Astrocyte of the spinal cord (primary cell): ENCODE results near the gene DNHD1.

Source experiments
- DNase-seq: peaks from one replicate; pipeline ENCODE4 v3.0.0; 2011; ENCODE audit warnings: low read depth, low spot score
- H3K4me3 ChIP-seq: 2 replicates; pipeline ENCODE4 v1.5.1; 2011; ENCODE audit warnings: low read depth, mild to moderate bottlenecking, low read length, moderate library complexity
- in situ Hi-C: cut with HindIII; loops from 2 replicates; pipeline ENCODE4 v1.10.0; 2017; ENCODE audit warnings: low sequenced_read_pairs
- TF ChIP-seq, protein P1 (sequence below): IDR thresholded peaks from 2 replicates; pipeline ENCODE4 v1.5.1; 2012; ENCODE audit warnings: low read depth, mild to moderate bottlenecking, low read length, inconsistent platforms

The DNHD1 gene

GRCh38 chr11:6548641-6549040, 51.6 kb downstream of the DNHD1 start:
- in situ Hi-C loops = no loop called here
- DNase-seq = no peak

GRCh38 chr11:6553634-6554033, 56.6 kb downstream of the DNHD1 start:
- no peak for DNase-seq
- H3K4me3 ChIP-seq = no peak overlapping the region
- in situ Hi-C loops = no loop called here
- TF ChIP-seq, protein P1, sequence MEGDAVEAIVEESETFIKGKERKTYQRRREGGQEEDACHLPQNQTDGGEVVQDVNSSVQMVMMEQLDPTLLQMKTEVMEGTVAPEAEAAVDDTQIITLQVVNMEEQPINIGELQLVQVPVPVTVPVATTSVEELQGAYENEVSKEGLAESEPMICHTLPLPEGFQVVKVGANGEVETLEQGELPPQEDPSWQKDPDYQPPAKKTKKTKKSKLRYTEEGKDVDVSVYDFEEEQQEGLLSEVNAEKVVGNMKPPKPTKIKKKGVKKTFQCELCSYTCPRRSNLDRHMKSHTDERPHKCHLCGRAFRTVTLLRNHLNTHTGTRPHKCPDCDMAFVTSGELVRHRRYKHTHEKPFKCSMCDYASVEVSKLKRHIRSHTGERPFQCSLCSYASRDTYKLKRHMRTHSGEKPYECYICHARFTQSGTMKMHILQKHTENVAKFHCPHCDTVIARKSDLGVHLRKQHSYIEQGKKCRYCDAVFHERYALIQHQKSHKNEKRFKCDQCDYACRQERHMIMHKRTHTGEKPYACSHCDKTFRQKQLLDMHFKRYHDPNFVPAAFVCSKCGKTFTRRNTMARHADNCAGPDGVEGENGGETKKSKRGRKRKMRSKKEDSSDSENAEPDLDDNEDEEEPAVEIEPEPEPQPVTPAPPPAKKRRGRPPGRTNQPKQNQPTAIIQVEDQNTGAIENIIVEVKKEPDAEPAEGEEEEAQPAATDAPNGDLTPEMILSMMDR = no peak

More at GRCh38 chr11:6548641-6549040, 51.6 kb downstream of the DNHD1 start:
- TF ChIP-seq, protein P1 = no peak
- no peak overlapping the region for H3K4me3 ChIP-seq

GRCh38 chr11:6554828-6555706, 58.0 kb downstream of the DNHD1 start:
- TF ChIP-seq, protein P1 = no peak
- no peak overlapping the region for H3K4me3 ChIP-seq
- in situ Hi-C loops = no loop called here
- no peak for DNase-seq

DNA sequence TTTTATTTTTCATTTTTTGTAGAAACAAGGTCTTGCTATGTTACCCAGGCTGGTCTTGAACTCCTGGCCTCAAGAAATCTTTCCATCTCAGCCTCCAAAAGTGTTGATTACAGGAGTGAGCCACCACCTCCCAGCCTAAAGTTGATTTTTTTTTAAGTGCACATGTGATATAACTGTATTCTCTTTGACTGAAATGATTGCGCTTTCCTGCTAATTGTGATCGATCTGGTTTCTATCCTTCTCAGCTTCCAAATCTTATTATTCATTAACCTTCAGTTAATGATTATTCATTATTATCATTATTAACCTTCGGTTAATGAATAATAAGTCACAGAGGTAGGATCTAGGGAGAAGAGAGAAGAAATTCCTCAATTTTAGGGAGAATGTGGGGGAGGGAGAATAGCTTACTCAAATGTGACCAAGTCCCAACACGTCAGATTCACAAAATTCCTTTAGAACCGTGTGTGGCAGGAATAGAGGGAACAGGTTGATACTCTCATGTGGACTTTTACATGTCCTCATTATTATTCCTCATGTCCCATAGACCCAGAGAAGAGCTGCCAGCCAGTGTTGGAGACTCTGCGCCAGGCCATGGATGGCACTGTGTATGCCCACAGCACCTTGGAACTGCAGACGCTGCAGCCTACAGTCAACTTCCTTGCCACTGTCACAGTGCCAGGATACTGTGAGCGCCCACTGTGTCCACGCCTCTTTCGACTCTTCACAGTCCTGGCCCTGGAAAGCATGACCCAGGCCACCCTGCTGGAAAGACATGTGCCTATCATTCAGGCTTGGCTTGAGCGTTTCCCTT, 59.3 kb downstream of the DNHD1 start:
- TF ChIP-seq, protein P1 = no peak
- DNase-seq = no peak
- in situ Hi-C loops = no loop called here
- H3K4me3 ChIP-seq = no peak overlapping the region

DNA sequence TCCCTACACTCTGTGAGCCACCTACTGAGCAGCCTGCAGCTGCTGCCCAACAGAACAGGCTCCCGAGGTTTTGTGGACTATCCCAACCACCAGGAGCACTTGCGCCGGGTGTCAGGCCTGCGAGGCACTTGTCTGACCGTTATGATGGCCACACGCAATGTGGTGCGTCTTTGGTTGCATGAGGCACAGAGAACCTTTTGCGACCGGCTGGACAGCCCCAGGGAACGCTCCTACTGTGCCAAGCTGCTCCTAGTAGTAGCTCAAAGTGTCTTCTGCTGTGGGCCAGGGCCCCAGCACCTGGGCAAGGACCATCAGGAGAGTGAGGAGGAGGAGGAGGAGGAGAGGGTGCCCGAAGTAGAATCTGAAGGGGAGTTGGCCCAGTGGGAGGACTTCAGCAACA, 60.0 kb downstream of the DNHD1 start:
- DNase-seq = no peak
- in situ Hi-C loops = no loop called here
- H3K4me3 ChIP-seq = no peak overlapping the region
- TF ChIP-seq, protein P1 = no peak

- in situ Hi-C loops = no loop called here
- no peak for DNase-seq
- TF ChIP-seq, protein P1 = no peak
- no peak overlapping the region for H3K4me3 ChIP-seq
Observed at GRCh38 chr11:6557761-6558674, 60.9 kb downstream of the DNHD1 start.
